IPS-18a (cell line): ENCODE data around the gene SPEF2.

Experiments used
- H3K27ac ChIP-seq: one replicate; pipeline ENCODE4 v1.5.1; 2013; ENCODE audit warnings: low read length
- H3K27me3 ChIP-seq: one replicate; pipeline ENCODE4 v1.6.1; 2013; ENCODE audit warnings: mild to moderate bottlenecking, low read length; ENCODE audit not compliant: control insufficient read depth, insufficient read depth
- H3K36me3 ChIP-seq: one replicate; pipeline ENCODE4 v1.6.1; 2013; ENCODE audit warnings: low read depth, low read length; ENCODE audit not compliant: control insufficient read depth
- H3K4me1 ChIP-seq: one replicate; pipeline ENCODE4 v1.6.1; 2013; ENCODE audit warnings: low read depth, low read length; ENCODE audit not compliant: control insufficient read depth
- H3K4me3 ChIP-seq: one replicate; pipeline ENCODE4 v1.5.1; 2013; ENCODE audit warnings: low read length
- H3K9ac ChIP-seq: one replicate; pipeline ENCODE4 v1.6.1; 2013; ENCODE audit warnings: mild to moderate bottlenecking, low read length, moderate library complexity
- H3K9me3 ChIP-seq: one replicate; pipeline ENCODE4 v1.6.1; 2013; ENCODE audit warnings: low read depth, low read length; ENCODE audit not compliant: control insufficient read depth

SPEF2 gene

GRCh38 chr5:35860686-35861085 lies 243.0 kb downstream of the SPEF2 start:
- Histone ChIP-seq H3K4me1 (peaks cover 18% of the 10 kb centered on the region), H3K36me3 (no peaks in the 10 kb centered on the region), H3K27me3 (no peaks in the 10 kb centered on the region), H3K9ac (no peak overlapping the region), H3K4me3 (no peak overlapping the region), H3K9me3 (no peaks in the 10 kb centered on the region), H3K27ac (no peak overlapping the region)

- Histone ChIP-seq H3K9me3 (no peaks in the 10 kb centered on the region), H3K36me3 (no peaks in the 10 kb centered on the region), H3K27me3 (no peaks in the 10 kb centered on the region), H3K27ac (no peak overlapping the region), H3K4me3 (no peak overlapping the region), H3K4me1 (peaks cover 18% of the 10 kb centered on the region), H3K9ac (no peak overlapping the region)
These were observed 244.1 kb downstream of the SPEF2 start for GRCh38 chr5:35861718-35862117.

- no peaks in the 10 kb centered on the region for H3K9me3 ChIP-seq
- no peaks in the 10 kb centered on the region for H3K27me3 ChIP-seq
- H3K9ac ChIP-seq = no peak overlapping the region
- H3K4me3 ChIP-seq = no peak overlapping the region
- no peak overlapping the region for H3K27ac ChIP-seq
- H3K36me3 ChIP-seq = no peaks in the 10 kb centered on the region
- H3K4me1 ChIP-seq = peaks cover 18% of the 10 kb centered on the region
These were observed 244.5 kb downstream of the SPEF2 start for GRCh38 chr5:35862126-35862525.

GRCh38 chr5:35863159-35863558 lies 245.5 kb downstream of the SPEF2 start:
- Histone ChIP-seq H3K27me3 (no peaks in the 10 kb centered on the region), H3K4me1 (peaks cover 18% of the 10 kb centered on the region), H3K27ac (no peak overlapping the region), H3K36me3 (no peaks in the 10 kb centered on the region), H3K4me3 (no peak overlapping the region), H3K9ac (no peak overlapping the region), H3K9me3 (no peaks in the 10 kb centered on the region)
